Upper lobe of right lung (tissue), 1 donor: Measurements from ENCODE around the gene CDC42EP3. TPM values are rescaled to one million over a fixed set of nuclear protein-coding genes. Genes with fewer than 3 reads are reported as not detected.

Source experiments
- ATAC-seq: fragments of 200-7000 bp; cut with Tn5 transposase; one replicate; pipeline ENCODE4 v1.9.1; 2020; ENCODE audit warnings: mild to moderate bottlenecking, moderate library complexity
- DNase-seq: peaks from one replicate; pipeline ENCODE4 v3.0.0-alpha.2; 2020
- H3K27ac ChIP-seq: fragments of 200-600 bp; one replicate; pipeline ENCODE4 v1.8.0; 2022
- H3K27me3 ChIP-seq: fragments of 200-600 bp; one replicate; pipeline ENCODE4 v1.8.0; 2022; ENCODE audit warnings: mild to moderate bottlenecking
- H3K36me3 ChIP-seq: fragments of 200-600 bp; one replicate; pipeline ENCODE4 v1.8.0; 2022
- H3K4me1 ChIP-seq: fragments of 200-600 bp; one replicate; pipeline ENCODE4 v1.8.0; 2022
- H3K4me3 ChIP-seq: fragments of 200-600 bp; one replicate; pipeline ENCODE4 v1.8.0; 2022; ENCODE audit warnings: mild to moderate bottlenecking
- H3K9me3 ChIP-seq: fragments of 200-600 bp; one replicate; pipeline ENCODE4 v1.8.0; 2022
- CTCF ChIP-seq: fragments of 200-600 bp; IDR thresholded peaks from one replicate; pipeline ENCODE4 v1.8.0; 2022; ENCODE audit warnings: antibody characterized with exemption
- intact Hi-C: fragments of 100-400 bp; cut with DNase I; formaldehyde crosslinking; loops from one replicate; pipeline ENCODE4 v1.11.0; 2022
- total RNA-seq: library from RNA; stranded (reverse); fragmentation: NEBNext Ultra II Directional; extraction: Animal tissue kit (Norgen Biotek cat#: 25700); gene quantifications from one replicate; pipeline ENCODE4 v1.2.1, GENCODE V29; 2021
- donor health status: DM: no; HTN: yes; CAD: no; lungs with severe emphysema.

Gene CDC42EP3
- total RNA-seq, 1 donor from 2014 or later = 71.1 TPM

GRCh38 chr2:37609782-37610181 lies 61.7 kb downstream of the CDC42EP3 start:
- no peaks in the 10 kb centered on the region for H3K4me1 ChIP-seq
- ATAC-seq (no peak), DNase-seq (no peak)
- no peak overlapping the region for H3K4me3 ChIP-seq
- no peaks in the 10 kb centered on the region for H3K36me3 ChIP-seq
- H3K9me3 ChIP-seq = no peaks in the 10 kb centered on the region
- H3K27me3 ChIP-seq = no peaks in the 10 kb centered on the region
- intact Hi-C loops = no loop called here
- TF ChIP-seq CTCF = no peak
- no peak overlapping the region for H3K27ac ChIP-seq

GRCh38 chr2:37604716-37605115 lies 66.7 kb downstream of the CDC42EP3 start:
- H3K27ac ChIP-seq = no peak overlapping the region
- no peaks in the 10 kb centered on the region for H3K27me3 ChIP-seq
- ATAC-seq (no peak), DNase-seq (no peak)
- no peak for TF ChIP-seq CTCF
- no peaks in the 10 kb centered on the region for H3K9me3 ChIP-seq
- intact Hi-C loops = no loop called here
- no peaks in the 10 kb centered on the region for H3K36me3 ChIP-seq
- H3K4me1 ChIP-seq = no peaks in the 10 kb centered on the region
- no peak overlapping the region for H3K4me3 ChIP-seq

GRCh38 chr2:37602702-37603101 lies 68.7 kb downstream of the CDC42EP3 start:
- Histone ChIP-seq H3K36me3 (no peaks in the 10 kb centered on the region), H3K27me3 (no peaks in the 10 kb centered on the region), H3K4me1 (no peaks in the 10 kb centered on the region), H3K27ac (no peak overlapping the region), H3K9me3 (no peaks in the 10 kb centered on the region), H3K4me3 (no peak overlapping the region)
- DNase-seq (no peak), ATAC-seq (no peak)
- TF ChIP-seq CTCF = no peak
- intact Hi-C loops = no loop called here

- Histone ChIP-seq H3K4me1 (no peaks in the 10 kb centered on the region), H3K27me3 (no peaks in the 10 kb centered on the region), H3K27ac (no peak overlapping the region), H3K4me3 (no peak overlapping the region), H3K9me3 (no peaks in the 10 kb centered on the region), H3K36me3 (no peaks in the 10 kb centered on the region)
- intact Hi-C loops = no loop called here
- ATAC-seq (no peak), DNase-seq (no peak)
- TF ChIP-seq CTCF = no peak
These were observed 69.4 kb downstream of the CDC42EP3 start for GRCh38 chr2:37602040-37602439.

- Histone ChIP-seq H3K27me3 (no peaks in the 10 kb centered on the region), H3K27ac (no peak overlapping the region), H3K36me3 (no peaks in the 10 kb centered on the region), H3K9me3 (no peaks in the 10 kb centered on the region), H3K4me3 (no peak overlapping the region), H3K4me1 (no peaks in the 10 kb centered on the region)
- intact Hi-C loops = no loop called here
- no peak for TF ChIP-seq CTCF
- no peak for ATAC-seq
- no peak for DNase-seq
These were observed 69.9 kb downstream of the CDC42EP3 start for GRCh38 chr2:37601569-37601968.

- Histone ChIP-seq H3K36me3 (no peaks in the 10 kb centered on the region), H3K4me3 (peak overlapping the region; percentile 28), H3K27me3 (no peaks in the 10 kb centered on the region), H3K9me3 (no peaks in the 10 kb centered on the region), H3K4me1 (no peaks in the 10 kb centered on the region), H3K27ac (no peak overlapping the region)
- ATAC-seq (peak; percentile 44), DNase-seq (no peak)
- intact Hi-C loops = no loop called here
- TF ChIP-seq CTCF = no peak
These were observed 70.7 kb downstream of the CDC42EP3 start for GRCh38 chr2:37600735-37601134.
